Pulmonary artery endothelial cell (primary cell): Measurements from ENCODE around the gene LARP4. TPM values are rescaled to one million over a fixed set of nuclear protein-coding genes. Genes with fewer than 3 reads are reported as not detected.
A peak's percentile ranks its signal among the peaks of the same experiment; 100 is the strongest.
"Not testable (repeated sequence)": the region's sequence is repeated elsewhere in the genome, so short reads cannot be mapped to it uniquely, and the experiment has no call there.

ENCODE experiments used
- DNase-seq: peaks from one replicate; pipeline ENCODE4 v3.0.0-alpha.2; 2011; ENCODE audit warnings: low read depth, low spot score
- total RNA-seq: library from RNA; depleted of rRNA; stranded (reverse); fragments of >200 nt; gene quantifications from 2 replicates; pipeline ENCODE4 v1.2.3, GENCODE V29; 2014

Gene LARP4
- total RNA-seq = 41.4 and 82.5 TPM in 2 replicates

- peak; percentile 83 for DNase-seq
Measured at GRCh38 chr12:50400638-50401499, at the start of gene LARP4. Gene LARP4, plus strand, starts transcription at chr12:50400885. Its CDS starts 126 bp downstream, at chr12:50401011.

- no peak for DNase-seq
Measured at GRCh38 chr12:50351120-50352043, 49.3 kb upstream of the LARP4 start.

- no peak for DNase-seq
Measured at GRCh38 chr12:50353404-50353803, 47.3 kb upstream of the LARP4 start.

GRCh38 chr12:50353869-50354593 is 46.7 kb upstream of the LARP4 start:
- no peak for DNase-seq

GRCh38 chr12:50354908-50355307 is 45.8 kb upstream of the LARP4 start:
- no peak for DNase-seq

- DNase-seq = no peak
Measured at GRCh38 chr12:50355365-50355764, 45.3 kb upstream of the LARP4 start.

GRCh38 chr12:50362671-50363070 is 38.0 kb upstream of the LARP4 start:
- no peak for DNase-seq

- DNase-seq = no peak
Measured at GRCh38 chr12:50363141-50363540, 37.5 kb upstream of the LARP4 start.

- DNase-seq = no peak
Measured at GRCh38 chr12:50365709-50366406, 34.8 kb upstream of the LARP4 start.

GRCh38 chr12:50370672-50371071 is 30.0 kb upstream of the LARP4 start:
- not testable (repeated sequence) for DNase-seq

- no peak for DNase-seq
Measured at GRCh38 chr12:50375802-50376201, 24.9 kb upstream of the LARP4 start.

GRCh38 chr12:50380761-50381325 is 19.8 kb upstream of the LARP4 start:
- DNase-seq = no peak

- no peak for DNase-seq
Measured at GRCh38 chr12:50387487-50387886, 13.2 kb upstream of the LARP4 start.

- DNase-seq = no peak
Measured at GRCh38 chr12:50387972-50388478, 12.7 kb upstream of the LARP4 start.

GRCh38 chr12:50388793-50389192 is 11.9 kb upstream of the LARP4 start:
- DNase-seq = not testable (repeated sequence)

GRCh38 chr12:50390316-50390741 is 10.4 kb upstream of the LARP4 start:
- DNase-seq = peak; percentile 71

- no peak for DNase-seq
Measured at GRCh38 chr12:50394469-50395029, 6.1 kb upstream of the LARP4 start.

GRCh38 chr12:50397117-50397650 is 3.5 kb upstream of the LARP4 start:
- DNase-seq = no peak

GRCh38 chr12:50398931-50399330 is 1.8 kb upstream of the LARP4 start:
- no peak for DNase-seq
